Measurements from ENCODE around the gene HOXA6. TPM values are rescaled to one million over a fixed set of nuclear protein-coding genes. Genes with fewer than 3 reads are reported as not detected.

Gene HOXA6
- total RNA-seq, 1 experiment from 2014 or later, result not detected

DNA sequence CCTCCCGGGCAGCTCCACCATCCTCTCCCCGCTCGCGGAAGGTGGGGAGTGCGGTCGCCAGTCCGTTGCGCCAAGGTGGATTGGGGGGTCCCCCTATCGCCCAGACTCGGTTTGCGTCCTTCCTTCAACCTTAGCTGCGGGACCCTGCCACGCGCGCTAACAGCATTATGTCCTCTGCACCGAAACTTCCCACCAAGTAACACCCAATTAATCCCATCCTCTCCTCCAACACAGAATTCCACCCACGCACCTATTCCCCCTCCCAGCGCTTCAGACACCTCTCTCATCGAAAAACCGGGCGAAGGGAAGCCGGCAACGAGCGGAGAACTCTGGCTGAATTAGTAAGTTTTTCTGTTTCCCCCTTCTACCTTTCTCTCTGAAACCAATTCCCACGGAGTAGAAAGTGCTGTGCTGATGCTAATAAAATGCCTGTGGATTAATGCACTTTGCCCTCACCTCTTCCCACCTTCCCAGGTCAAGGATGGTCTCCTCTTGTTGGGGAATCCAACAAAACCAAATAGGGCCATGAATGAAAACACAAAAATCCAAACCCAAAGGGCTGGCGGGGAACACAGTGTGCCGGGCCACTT lies 3.9 kb upstream of the HOXA6 start:
- no peaks in the 10 kb centered on the region for H3K79me2 ChIP-seq (ENCODE audit: insufficient read depth, low read length)
- H2BK12ac ChIP-seq (ENCODE audit: insufficient read length, low read depth, low read length), result no peak overlapping the region
- H4K8ac ChIP-seq (replicated peaks; ENCODE audit: insufficient read length, low read depth, low read length), result no peak overlapping the region
- Mint-ChIP-seq H3K9me3 (peaks cover 21 to 29% of the 10 kb centered on the region in 2 experiments), H3K4me1 (peaks cover 11 to 30% of the 10 kb centered on the region in 2 experiments), H3K27ac (no peak overlapping the region), H3K4me3 (peak overlapping the region in 1 of 2 experiments; percentile 66; a peak in 3 of 5 replicates), H3K27me3 (ENCODE audit: low read depth) (peaks cover 100% of the 10 kb centered on the region), H3K36me3 (ENCODE audit: insufficient read depth in 1 of 3, low read depth in 3 of 3) (peaks cover 0 to 6% (median 0%) of the 10 kb centered on the region in 3 experiments; a peak in 3 of 7 replicates)
- H3K79me1 ChIP-seq (ENCODE audit: insufficient read depth, low read depth, low read length, poor library complexity, severe bottlenecking), result no peaks in the 10 kb centered on the region
- no peak overlapping the region for H3K23ac ChIP-seq (ENCODE audit: insufficient read length, low read depth, low read length)
- H2BK15ac ChIP-seq (ENCODE audit: low read depth, low read length), result no peak overlapping the region
- H3K23me2 ChIP-seq (ENCODE audit: insufficient read length, low read depth, low read length, poor library complexity, severe bottlenecking), result peaks cover 5% of the 10 kb centered on the region
- H3K9me3 ChIP-seq (ENCODE audit: control insufficient read depth, low read depth, low read length), result no peaks in the 10 kb centered on the region
- TF ChIP-seq, protein P1, sequence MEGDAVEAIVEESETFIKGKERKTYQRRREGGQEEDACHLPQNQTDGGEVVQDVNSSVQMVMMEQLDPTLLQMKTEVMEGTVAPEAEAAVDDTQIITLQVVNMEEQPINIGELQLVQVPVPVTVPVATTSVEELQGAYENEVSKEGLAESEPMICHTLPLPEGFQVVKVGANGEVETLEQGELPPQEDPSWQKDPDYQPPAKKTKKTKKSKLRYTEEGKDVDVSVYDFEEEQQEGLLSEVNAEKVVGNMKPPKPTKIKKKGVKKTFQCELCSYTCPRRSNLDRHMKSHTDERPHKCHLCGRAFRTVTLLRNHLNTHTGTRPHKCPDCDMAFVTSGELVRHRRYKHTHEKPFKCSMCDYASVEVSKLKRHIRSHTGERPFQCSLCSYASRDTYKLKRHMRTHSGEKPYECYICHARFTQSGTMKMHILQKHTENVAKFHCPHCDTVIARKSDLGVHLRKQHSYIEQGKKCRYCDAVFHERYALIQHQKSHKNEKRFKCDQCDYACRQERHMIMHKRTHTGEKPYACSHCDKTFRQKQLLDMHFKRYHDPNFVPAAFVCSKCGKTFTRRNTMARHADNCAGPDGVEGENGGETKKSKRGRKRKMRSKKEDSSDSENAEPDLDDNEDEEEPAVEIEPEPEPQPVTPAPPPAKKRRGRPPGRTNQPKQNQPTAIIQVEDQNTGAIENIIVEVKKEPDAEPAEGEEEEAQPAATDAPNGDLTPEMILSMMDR (conservative IDR thresholded peaks at IDR 0.05), result no peak
- H2AK5ac ChIP-seq (ENCODE audit: insufficient read length, low read length), result no peak overlapping the region
- no peak overlapping the region for H2BK20ac ChIP-seq (ENCODE audit: low read depth, low read length, poor library complexity, severe bottlenecking)
- no peak overlapping the region for H3K9ac ChIP-seq (ENCODE audit: extremely low read depth, insufficient read length, low read length)
- no peak overlapping the region for H3K27ac ChIP-seq (ENCODE audit: insufficient read length, low read depth, low read length)
- H3T11ph ChIP-seq (ENCODE audit: low read length), result no peak overlapping the region
- peaks cover 97% of the 10 kb centered on the region for H3K27me3 ChIP-seq (ENCODE audit: insufficient read depth, low read length)
- no peak overlapping the region for H3K18ac ChIP-seq (ENCODE audit: insufficient read length, low read depth, low read length)
- no peak overlapping the region for H2AFZ ChIP-seq (ENCODE audit: low read length)
- WGBS (ENCODE audit: extremely low coverage, insufficient read length, low lambda C conversion rate), result no CpG with 5 or more reads among the region's 27 CpGs
- H3K14ac ChIP-seq (ENCODE audit: insufficient read depth, low read length), result no peak overlapping the region
- H4K20me1 ChIP-seq (ENCODE audit: control insufficient read depth, insufficient read depth, insufficient read length), result no peaks in the 10 kb centered on the region
- H4K5ac ChIP-seq (ENCODE audit: insufficient read length, low read depth, low read length), result no peak overlapping the region
- peak overlapping the region; percentile 4 for H3K4me2 ChIP-seq (ENCODE audit: insufficient read depth, insufficient read length, low read length)
- H3K56ac ChIP-seq (ENCODE audit: insufficient read length, low read depth, low read length), result no peak overlapping the region
- no peak overlapping the region for H2BK120ac ChIP-seq (ENCODE audit: low read depth, low read length, poor library complexity, severe bottlenecking)
- DNase-seq, result no peak
- no peak overlapping the region for H3K4ac ChIP-seq (ENCODE audit: low read depth, low read length)
- H4K91ac ChIP-seq (ENCODE audit: insufficient read length, low read depth, low read length), result no peak overlapping the region
- H2BK5ac ChIP-seq (ENCODE audit: insufficient read length, low read length), result no peak overlapping the region
- no peaks in the 10 kb centered on the region for H3K4me1 ChIP-seq (ENCODE audit: insufficient read depth, low read length)

Measured in H9 (cell line).